ENCODE data around the gene SMYD3.
"Not testable (repeated sequence)": the region's sequence is repeated elsewhere in the genome, so short reads cannot be mapped to it uniquely, and the experiment has no call there.

SMYD3 gene

GRCh38 chr1:245829826-245830225, 677.3 kb downstream of the SMYD3 start:
- TF ChIP-seq, protein P1, sequence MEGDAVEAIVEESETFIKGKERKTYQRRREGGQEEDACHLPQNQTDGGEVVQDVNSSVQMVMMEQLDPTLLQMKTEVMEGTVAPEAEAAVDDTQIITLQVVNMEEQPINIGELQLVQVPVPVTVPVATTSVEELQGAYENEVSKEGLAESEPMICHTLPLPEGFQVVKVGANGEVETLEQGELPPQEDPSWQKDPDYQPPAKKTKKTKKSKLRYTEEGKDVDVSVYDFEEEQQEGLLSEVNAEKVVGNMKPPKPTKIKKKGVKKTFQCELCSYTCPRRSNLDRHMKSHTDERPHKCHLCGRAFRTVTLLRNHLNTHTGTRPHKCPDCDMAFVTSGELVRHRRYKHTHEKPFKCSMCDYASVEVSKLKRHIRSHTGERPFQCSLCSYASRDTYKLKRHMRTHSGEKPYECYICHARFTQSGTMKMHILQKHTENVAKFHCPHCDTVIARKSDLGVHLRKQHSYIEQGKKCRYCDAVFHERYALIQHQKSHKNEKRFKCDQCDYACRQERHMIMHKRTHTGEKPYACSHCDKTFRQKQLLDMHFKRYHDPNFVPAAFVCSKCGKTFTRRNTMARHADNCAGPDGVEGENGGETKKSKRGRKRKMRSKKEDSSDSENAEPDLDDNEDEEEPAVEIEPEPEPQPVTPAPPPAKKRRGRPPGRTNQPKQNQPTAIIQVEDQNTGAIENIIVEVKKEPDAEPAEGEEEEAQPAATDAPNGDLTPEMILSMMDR (IDR thresholded peaks at IDR 0.05; ENCODE audit: borderline replicate concordance, insufficient read depth, low read depth, low read length): no peak

DNA sequence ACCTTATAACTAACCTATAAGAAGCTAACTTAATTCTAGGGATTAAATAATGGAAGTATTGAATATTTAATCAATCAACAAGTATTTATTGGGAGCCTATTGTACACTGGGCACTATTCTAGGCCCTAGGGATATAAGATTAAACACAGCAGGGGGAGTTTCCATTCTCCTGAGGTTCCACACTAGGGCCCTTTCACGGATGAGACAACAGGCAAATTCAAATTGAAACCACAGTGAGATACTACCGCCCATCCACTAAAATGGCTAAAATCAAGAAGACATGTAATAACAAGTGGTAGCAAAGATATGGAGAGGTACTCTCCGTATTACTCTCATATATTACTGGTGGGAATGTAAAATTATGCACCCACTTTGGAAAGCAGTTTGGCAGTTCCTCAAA, 677.9 kb downstream of the SMYD3 start:
- TF ChIP-seq, protein P1 (IDR thresholded peaks at IDR 0.05; ENCODE audit: borderline replicate concordance, insufficient read depth, low read depth, low read length): no peak
- no peak overlapping the region for H3K4me3 ChIP-seq (ENCODE audit: low read depth, low read length)

More at GRCh38 chr1:245829826-245830225, 677.3 kb downstream of the SMYD3 start:
- no peak overlapping the region for H3K4me3 ChIP-seq (ENCODE audit: low read depth, low read length)

DNA sequence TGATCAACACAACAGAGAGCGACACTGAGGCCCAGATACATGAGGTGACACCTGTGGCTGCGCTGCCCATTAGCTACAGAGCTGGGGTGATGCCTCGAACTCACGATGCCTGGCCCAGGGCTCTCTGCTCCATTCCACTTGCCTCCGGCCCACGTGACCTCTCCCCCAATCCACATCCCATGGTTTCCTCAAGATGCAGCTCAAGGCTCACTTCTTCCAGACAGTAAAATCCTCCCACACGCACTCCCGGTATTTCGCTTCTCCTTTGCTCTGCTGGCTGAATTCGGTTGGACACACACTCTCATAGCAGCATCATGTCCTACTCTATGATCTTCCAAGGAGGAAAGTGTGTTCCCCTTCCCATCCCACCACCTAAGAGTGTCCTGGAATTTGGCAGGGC, 679.8 kb downstream of the SMYD3 start:
- H3K4me3 ChIP-seq (ENCODE audit: low read depth, low read length): no peak overlapping the region
- TF ChIP-seq, protein P1 (IDR thresholded peaks at IDR 0.05; ENCODE audit: borderline replicate concordance, insufficient read depth, low read depth, low read length): no peak

DNA sequence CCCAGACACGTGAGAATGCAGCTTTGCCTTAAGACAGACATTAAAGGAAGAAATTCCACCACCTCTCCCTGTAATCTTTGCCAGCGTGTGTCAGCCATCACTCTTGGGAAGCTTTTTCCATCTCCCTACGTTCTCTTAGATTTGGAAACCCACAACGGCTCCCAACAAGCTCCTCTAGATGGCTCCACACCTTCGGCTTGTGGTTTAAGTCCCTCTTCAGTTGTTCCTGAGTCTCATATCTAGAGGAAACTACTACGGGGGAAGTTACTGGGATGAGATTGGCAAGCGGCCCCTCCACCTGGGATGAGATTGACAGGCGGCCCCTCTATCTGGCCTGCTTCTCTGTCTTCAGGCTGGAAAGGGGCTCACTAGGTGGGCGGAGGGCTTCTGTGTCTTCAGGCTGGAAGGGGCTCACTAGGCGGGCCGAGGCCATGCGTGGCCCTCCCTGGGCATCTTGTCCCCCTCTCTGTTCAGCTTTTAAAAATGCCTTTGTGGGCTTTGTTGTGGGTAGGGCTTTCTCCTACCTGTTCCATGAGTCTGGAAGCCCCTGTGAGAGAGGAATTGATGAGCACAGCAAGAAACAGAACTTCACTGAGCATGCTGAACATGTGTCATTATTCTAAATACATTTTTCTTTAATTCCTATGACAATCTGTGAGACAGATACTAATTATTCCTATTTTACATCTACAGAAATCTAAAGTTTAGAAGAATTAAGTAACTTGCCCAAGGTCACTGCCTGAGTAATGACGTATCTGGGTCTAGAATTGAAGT, 681.8 kb downstream of the SMYD3 start:
- TF ChIP-seq, protein P1 (IDR thresholded peaks at IDR 0.05; ENCODE audit: borderline replicate concordance, insufficient read depth, low read depth, low read length): no peak
- no peak overlapping the region for H3K4me3 ChIP-seq (ENCODE audit: low read depth, low read length)

GRCh38 chr1:245823408-245824147, 683.5 kb downstream of the SMYD3 start:
- H3K4me3 ChIP-seq (ENCODE audit: low read depth, low read length): no peak overlapping the region
- TF ChIP-seq, protein P1 (IDR thresholded peaks at IDR 0.05; ENCODE audit: borderline replicate concordance, insufficient read depth, low read depth, low read length): no peak

GRCh38 chr1:245822996-245823395, 684.1 kb downstream of the SMYD3 start:
- H3K4me3 ChIP-seq (ENCODE audit: low read depth, low read length): no peak overlapping the region
- TF ChIP-seq, protein P1 (IDR thresholded peaks at IDR 0.05; ENCODE audit: borderline replicate concordance, insufficient read depth, low read depth, low read length): no peak

- not testable (repeated sequence) for H3K4me3 ChIP-seq (ENCODE audit: low read depth, low read length)
Observed at GRCh38 chr1:245818363-245818762, 688.7 kb downstream of the SMYD3 start.

GRCh38 chr1:245816496-245816895, 690.6 kb downstream of the SMYD3 start:
- not testable (repeated sequence) for H3K4me3 ChIP-seq (ENCODE audit: low read depth, low read length)
